ENCODE measurements around the gene EPS8L2.

GRCh38 chr11:724778-725386 lies 18.9 kb downstream of the EPS8L2 start:
- TF ChIP-seq POLR2AphosphoS5 (IDR thresholded peaks at IDR 0.05; ENCODE audit: borderline replicate concordance, low read depth, low read length) (no peak), EZH2 (IDR thresholded peaks at IDR 0.05) (no peak)
